ENCODE data around the gene KRT2.
"Not testable (repeated sequence)": the region's sequence is repeated elsewhere in the genome, so short reads cannot be mapped to it uniquely, and the experiment has no call there.

The KRT2 gene

GRCh38 chr12:52684431-52684830 lies 32.4 kb upstream of the KRT2 start:
- no peak for DNase-seq (ENCODE audit: low read depth)

- no peak for DNase-seq (ENCODE audit: low read depth)
Measured at GRCh38 chr12:52683575-52684300, 31.7 kb upstream of the KRT2 start.

GRCh38 chr12:52682938-52683574 lies 31.0 kb upstream of the KRT2 start:
- no peak for DNase-seq (ENCODE audit: low read depth)

GRCh38 chr12:52682381-52682660 lies 30.3 kb upstream of the KRT2 start:
- no peak for DNase-seq (ENCODE audit: low read depth)

- no peak for DNase-seq (ENCODE audit: low read depth)
Measured at GRCh38 chr12:52681526-52682380, 29.7 kb upstream of the KRT2 start.

GRCh38 chr12:52680363-52680762 lies 28.4 kb upstream of the KRT2 start, which contains the start of gene KRT1:
KRT1 (minus strand) TSS chr12:52680407; CDS start chr12:52680348, 59 bp downstream.
- no peak for DNase-seq (ENCODE audit: low read depth)

- DNase-seq (ENCODE audit: low read depth) = no peak
Measured at GRCh38 chr12:52679875-52680274, 27.9 kb upstream of the KRT2 start.

GRCh38 chr12:52677671-52678070 lies 25.7 kb upstream of the KRT2 start:
- no peak for DNase-seq (ENCODE audit: low read depth)

- no peak for DNase-seq (ENCODE audit: low read depth)
Measured at GRCh38 chr12:52677126-52677525, 25.1 kb upstream of the KRT2 start.

- DNase-seq (ENCODE audit: low read depth) = no peak
Measured at GRCh38 chr12:52676163-52676562, 24.2 kb upstream of the KRT2 start.

GRCh38 chr12:52675301-52675701 lies 23.3 kb upstream of the KRT2 start:
- no peak for DNase-seq (ENCODE audit: low read depth)

GRCh38 chr12:52674433-52674775 lies 22.4 kb upstream of the KRT2 start:
- no peak for DNase-seq (ENCODE audit: low read depth)

- DNase-seq (ENCODE audit: low read depth) = no peak
Measured at GRCh38 chr12:52673713-52674432, 21.9 kb upstream of the KRT2 start.

GRCh38 chr12:52673217-52673616 lies 21.2 kb upstream of the KRT2 start:
- DNase-seq (ENCODE audit: low read depth) = no peak

- DNase-seq (ENCODE audit: low read depth) = peak; percentile 37
Measured at GRCh38 chr12:52672321-52672933, 20.4 kb upstream of the KRT2 start.

- no peak for DNase-seq (ENCODE audit: low read depth)
Measured at GRCh38 chr12:52670961-52671360, 18.9 kb upstream of the KRT2 start.

GRCh38 chr12:52670506-52670905 lies 18.5 kb upstream of the KRT2 start:
- no peak for DNase-seq (ENCODE audit: low read depth)

GRCh38 chr12:52669941-52670340 lies 17.9 kb upstream of the KRT2 start:
- not testable (repeated sequence) for DNase-seq (ENCODE audit: low read depth)

GRCh38 chr12:52669426-52669825 lies 17.4 kb upstream of the KRT2 start:
- DNase-seq (ENCODE audit: low read depth) = no peak

GRCh38 chr12:52667931-52668330 lies 15.9 kb upstream of the KRT2 start:
- DNase-seq (ENCODE audit: low read depth) = no peak

GRCh38 chr12:52667509-52667908 lies 15.5 kb upstream of the KRT2 start:
- DNase-seq (ENCODE audit: low read depth) = no peak

GRCh38 chr12:52666471-52666870 lies 14.5 kb upstream of the KRT2 start:
- DNase-seq (ENCODE audit: low read depth) = no peak

Measured in EH (cell line).